ENCODE measurements around the gene SLC16A13.
"Not testable (repeated sequence)": the region's sequence is repeated elsewhere in the genome, so short reads cannot be mapped to it uniquely, and the experiment has no call there.

Gene SLC16A13

GRCh38 chr17:7034955-7035590 lies 742 bp upstream of the SLC16A13 start:
- no peak for FAIRE-seq

GRCh38 chr17:7038025-7038862 lies 2.4 kb downstream of the SLC16A13 start:
- no peak for FAIRE-seq

GRCh38 chr17:7039832-7040231 lies 4.0 kb downstream of the SLC16A13 start:
- FAIRE-seq, result no peak

- no peak for FAIRE-seq
Measured at GRCh38 chr17:7041607-7042500, 6.0 kb downstream of the SLC16A13 start.

- FAIRE-seq, result no peak
Measured at GRCh38 chr17:7042501-7043181, 6.8 kb downstream of the SLC16A13 start.

GRCh38 chr17:7043182-7043496 lies 7.3 kb downstream of the SLC16A13 start:
- FAIRE-seq, result no peak

GRCh38 chr17:7043497-7044198 lies 7.8 kb downstream of the SLC16A13 start, which contains the start of gene SLC16A11:
SLC16A11 (minus strand) TSS chr17:7044092; CDS start chr17:7043513, 579 bp downstream.
- no peak for FAIRE-seq

GRCh38 chr17:7045492-7046126 lies 9.8 kb downstream of the SLC16A13 start:
- peak; percentile 95 for FAIRE-seq

GRCh38 chr17:7046127-7046724 lies 10.4 kb downstream of the SLC16A13 start:
- FAIRE-seq, result no peak

GRCh38 chr17:7046725-7047397 lies 11.0 kb downstream of the SLC16A13 start:
- FAIRE-seq, result not testable (repeated sequence)

- FAIRE-seq, result no peak
Measured at GRCh38 chr17:7047566-7047965, 11.8 kb downstream of the SLC16A13 start.

- FAIRE-seq, result no peak
Measured at GRCh38 chr17:7048968-7049367, 13.2 kb downstream of the SLC16A13 start.

- FAIRE-seq, result not testable (repeated sequence)
Measured at GRCh38 chr17:7050583-7050982, 14.8 kb downstream of the SLC16A13 start.

GRCh38 chr17:7056386-7056785 lies 20.6 kb downstream of the SLC16A13 start:
- FAIRE-seq, result no peak

GRCh38 chr17:7058831-7059447 lies 23.1 kb downstream of the SLC16A13 start:
- FAIRE-seq, result no peak

- FAIRE-seq, result no peak
Measured at GRCh38 chr17:7060165-7060891, 24.5 kb downstream of the SLC16A13 start.

- FAIRE-seq, result no peak
Measured at GRCh38 chr17:7063518-7064094, 27.8 kb downstream of the SLC16A13 start.

GRCh38 chr17:7064261-7064660 lies 28.4 kb downstream of the SLC16A13 start:
- no peak for FAIRE-seq

- FAIRE-seq, result no peak
Measured at GRCh38 chr17:7067198-7067597, 31.4 kb downstream of the SLC16A13 start.

Data from A204.1 (cell line).